Iris pigment epithelial cell (primary cell): ENCODE measurements around the gene WDFY1.

ENCODE experiments used
- DNase-seq: peaks from one replicate; pipeline ENCODE4 v3.0.0-alpha.2; 2011; ENCODE audit warnings: low read depth

WDFY1 gene

GRCh38 chr2:223930103-223930976 is 14.8 kb downstream of the WDFY1 start:
- peak; percentile 66 for DNase-seq

- peak; percentile 23 for DNase-seq
Measured at GRCh38 chr2:223929571-223930102, 15.5 kb downstream of the WDFY1 start.

GRCh38 chr2:223928113-223929006 is 16.8 kb downstream of the WDFY1 start:
- no peak for DNase-seq

GRCh38 chr2:223925106-223925505 is 20.0 kb downstream of the WDFY1 start:
- peak; percentile 81 for DNase-seq

- no peak for DNase-seq
Measured at GRCh38 chr2:223923976-223924375, 21.2 kb downstream of the WDFY1 start.

- DNase-seq, result no peak
Measured at GRCh38 chr2:223922308-223922707, 22.8 kb downstream of the WDFY1 start.

GRCh38 chr2:223921204-223921603 is 23.9 kb downstream of the WDFY1 start:
- no peak for DNase-seq

- no peak for DNase-seq
Measured at GRCh38 chr2:223920109-223920508, 25.0 kb downstream of the WDFY1 start.

GRCh38 chr2:223918671-223919134 is 26.4 kb downstream of the WDFY1 start:
- no peak for DNase-seq

GRCh38 chr2:223916181-223916920 is 28.8 kb downstream of the WDFY1 start:
- DNase-seq, result no peak

GRCh38 chr2:223915071-223915470 is 30.1 kb downstream of the WDFY1 start:
- no peak for DNase-seq

- DNase-seq, result no peak
Measured at GRCh38 chr2:223914324-223914723, 30.8 kb downstream of the WDFY1 start.

- no peak for DNase-seq
Measured at GRCh38 chr2:223909001-223909741, 36.0 kb downstream of the WDFY1 start.

GRCh38 chr2:223908304-223908998 is 36.7 kb downstream of the WDFY1 start:
- DNase-seq, result no peak

- no peak for DNase-seq
Measured at GRCh38 chr2:223905996-223906395, 39.1 kb downstream of the WDFY1 start.

GRCh38 chr2:223901854-223902253 is 43.3 kb downstream of the WDFY1 start:
- DNase-seq, result no peak

GRCh38 chr2:223901311-223901710 is 43.8 kb downstream of the WDFY1 start:
- no peak for DNase-seq

GRCh38 chr2:223900531-223900930 is 44.6 kb downstream of the WDFY1 start:
- DNase-seq, result no peak

- DNase-seq, result no peak
Measured at GRCh38 chr2:223900066-223900465, 45.1 kb downstream of the WDFY1 start.

- DNase-seq, result no peak
Measured at GRCh38 chr2:223897669-223898330, 47.3 kb downstream of the WDFY1 start.
